DLD1 (cell line): ENCODE measurements around the gene TMEM178B.
"Not testable (repeated sequence)": the region's sequence is repeated elsewhere in the genome, so short reads cannot be mapped to it uniquely, and the experiment has no call there.

Source experiments
- in situ Hi-C: cut with HindIII; loops from 2 replicates; pipeline ENCODE4 v1.10.0; 2017; ENCODE audit warnings: low sequenced_read_pairs

TMEM178B gene

DNA sequence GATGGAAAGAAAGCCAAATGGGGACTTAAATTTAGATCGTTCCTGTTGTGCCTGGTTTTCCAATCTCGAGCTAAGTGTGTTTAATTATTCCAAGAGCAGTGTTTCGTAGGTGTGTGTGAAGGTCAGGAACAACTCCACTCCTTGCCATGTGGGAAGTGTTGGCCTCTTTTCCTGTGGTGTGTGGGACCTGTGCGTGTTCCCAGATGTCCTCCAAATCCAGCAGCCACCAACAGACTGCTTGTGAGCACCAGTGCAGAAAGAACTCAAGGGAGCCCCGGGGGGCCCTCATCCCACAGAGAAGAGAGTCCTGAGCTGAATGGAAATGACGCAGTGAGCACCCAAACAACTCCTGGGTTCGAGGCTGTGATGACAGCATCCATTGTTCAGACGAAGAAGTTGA lies 227.7 kb downstream of the TMEM178B start:
- in situ Hi-C loops: no loop called here

DNA sequence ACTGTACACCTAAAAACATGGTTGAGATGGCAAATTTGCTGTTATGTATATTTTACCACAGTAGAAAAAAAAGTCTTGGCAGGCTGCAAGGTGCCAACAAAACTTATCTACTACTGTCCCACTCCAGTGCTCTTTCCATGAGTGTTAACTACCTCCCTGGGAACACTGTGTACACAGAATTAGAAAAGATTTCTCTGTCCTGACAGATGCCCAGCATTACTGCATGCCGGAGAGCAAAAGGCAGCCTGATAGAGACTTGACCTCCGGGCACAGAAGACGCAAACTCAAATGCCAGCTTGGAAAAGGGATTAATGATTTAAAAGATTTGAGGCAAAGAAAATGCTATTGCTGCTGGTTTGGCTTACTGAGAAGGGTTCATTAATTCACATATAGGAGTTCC lies 228.8 kb downstream of the TMEM178B start:
- in situ Hi-C loops: no loop called here

DNA sequence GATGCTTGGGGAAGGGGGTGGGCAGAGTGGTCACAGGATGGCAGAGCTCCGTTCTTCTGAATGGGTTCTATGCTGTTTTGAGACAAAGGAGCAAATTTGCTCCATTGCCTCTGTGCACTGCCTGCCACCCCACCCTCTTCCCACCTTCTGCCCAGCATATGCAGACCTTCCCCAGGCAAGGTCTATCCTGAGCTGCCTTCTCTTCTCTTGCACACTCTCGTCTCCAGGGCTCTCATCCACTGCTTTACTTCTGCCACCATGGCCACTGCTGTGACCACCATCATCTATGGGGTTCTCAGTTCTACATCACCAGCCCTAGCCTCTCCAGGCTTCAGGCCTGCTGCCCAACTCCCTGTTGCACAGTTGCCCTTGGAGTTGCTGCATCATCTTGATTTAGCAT lies 230.4 kb downstream of the TMEM178B start:
- in situ Hi-C loops: no loop called here

DNA sequence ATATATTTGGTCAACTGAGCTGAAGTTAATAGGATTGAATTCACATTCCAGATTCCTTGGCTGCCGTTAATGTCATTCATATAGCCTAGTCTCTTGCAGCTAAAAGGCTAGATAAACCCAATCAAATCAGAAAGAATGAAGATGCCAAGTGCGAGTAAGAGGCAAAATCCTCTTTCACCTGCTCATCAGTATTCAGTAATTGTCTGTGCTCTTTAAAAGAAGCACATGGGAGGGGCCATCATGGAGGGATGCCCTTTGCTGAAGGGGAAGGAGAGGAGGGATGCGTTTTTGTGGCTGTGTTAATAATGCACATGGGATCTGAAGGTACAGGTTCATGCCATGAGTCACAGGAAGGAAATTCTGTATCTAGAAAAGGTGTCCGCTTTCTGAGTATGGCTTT lies 232.2 kb downstream of the TMEM178B start:
- in situ Hi-C loops: no loop called here

DNA sequence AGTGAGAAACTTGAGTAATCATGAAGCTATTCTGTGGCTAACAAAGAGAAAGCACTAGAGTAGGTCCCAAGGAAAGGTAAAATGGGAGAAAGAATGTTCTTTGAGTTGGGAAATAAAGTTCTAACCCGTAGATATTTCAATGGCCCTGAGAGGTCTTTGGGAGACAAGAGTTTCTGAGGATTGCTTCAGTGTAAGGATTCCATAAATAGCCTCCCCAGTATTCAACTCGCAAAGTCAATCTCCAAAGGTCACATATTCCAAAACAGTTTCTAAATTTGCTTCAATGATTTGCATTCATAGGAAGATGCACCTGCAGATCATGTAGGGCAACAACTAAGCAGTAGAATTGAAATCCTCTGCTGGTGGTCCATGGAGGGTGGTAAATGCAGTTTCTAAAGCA lies 238.5 kb downstream of the TMEM178B start:
- in situ Hi-C loops: no loop called here

DNA sequence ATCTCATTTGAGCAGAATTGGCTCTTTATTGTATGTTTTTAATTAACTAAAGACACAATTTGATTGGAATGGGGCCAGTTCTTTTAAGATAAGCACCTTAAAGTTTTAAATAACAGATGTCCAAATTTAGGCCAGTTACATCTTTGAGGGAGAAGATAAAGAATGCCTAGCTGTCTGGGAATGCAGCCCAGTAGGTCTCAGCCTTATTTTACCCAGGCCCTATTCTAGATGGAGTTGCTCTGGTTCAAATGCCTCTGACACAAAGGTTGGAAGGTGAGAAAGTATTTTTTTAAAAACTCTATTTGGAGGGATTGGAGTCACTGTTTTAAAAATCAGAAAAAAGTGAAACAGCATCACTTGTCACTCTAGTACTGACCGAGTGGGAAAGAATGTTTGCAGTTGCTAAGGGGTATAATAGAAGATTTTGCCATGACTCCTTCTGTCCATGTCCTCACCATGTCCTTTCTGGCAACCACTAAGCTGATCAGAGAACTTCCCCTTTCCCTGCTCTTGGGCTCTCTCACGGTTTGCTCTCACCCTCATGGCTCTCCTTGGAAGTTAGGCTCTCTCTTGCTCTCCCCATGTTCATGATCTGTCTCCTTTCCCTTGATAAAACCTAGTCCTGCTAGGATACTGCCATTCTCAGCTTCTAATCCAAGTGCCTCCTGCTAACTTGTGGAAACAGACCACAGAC lies 239.1 kb downstream of the TMEM178B start:
- in situ Hi-C loops: no loop called here

DNA sequence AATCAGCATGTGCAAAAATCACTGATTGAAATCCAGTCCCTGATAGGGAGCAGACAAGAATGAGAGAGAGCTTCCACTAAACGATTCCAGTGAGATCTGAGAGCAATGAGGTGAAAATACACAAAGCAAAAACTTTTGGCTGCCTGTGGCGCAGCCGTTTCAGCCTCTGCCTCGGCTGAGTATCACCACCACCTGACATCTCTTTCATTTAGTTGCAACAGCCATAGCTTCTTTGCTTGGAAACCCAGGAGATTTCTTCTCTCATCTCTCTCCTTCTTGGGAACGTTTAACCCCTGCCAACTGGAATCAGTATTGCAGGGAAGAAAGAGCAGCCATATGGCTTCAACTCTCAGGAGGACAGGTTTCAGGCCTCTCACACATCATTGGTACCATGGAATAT lies 240.0 kb downstream of the TMEM178B start:
- in situ Hi-C loops: no loop called here

DNA sequence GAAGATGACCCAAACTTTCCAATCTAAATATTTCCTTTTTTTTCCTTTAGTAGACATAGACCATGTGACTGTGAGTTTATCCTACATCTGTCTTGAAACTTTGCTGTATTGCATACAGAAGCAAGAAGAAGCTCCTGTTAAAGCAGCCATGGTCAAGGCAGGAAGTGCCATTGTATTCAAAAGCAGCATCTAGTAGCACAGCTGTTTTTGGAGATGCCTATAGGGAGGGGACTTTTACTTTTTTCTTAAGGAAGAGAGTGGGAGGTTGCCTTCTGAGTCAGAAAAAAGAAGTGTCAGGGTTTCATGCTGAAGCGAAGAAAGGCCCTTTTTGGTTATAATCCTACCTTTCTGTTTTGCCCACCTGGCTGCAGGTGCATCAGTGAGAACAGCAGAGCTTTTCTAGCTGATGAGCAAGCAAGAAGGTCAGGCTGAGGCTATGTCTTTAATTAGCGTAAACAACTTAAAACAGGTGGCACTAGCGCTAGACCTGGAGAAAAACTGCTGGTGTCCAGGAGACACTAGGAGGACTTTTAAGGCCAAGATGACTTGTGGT lies 243.2 kb downstream of the TMEM178B start:
- in situ Hi-C loops: no loop called here

DNA sequence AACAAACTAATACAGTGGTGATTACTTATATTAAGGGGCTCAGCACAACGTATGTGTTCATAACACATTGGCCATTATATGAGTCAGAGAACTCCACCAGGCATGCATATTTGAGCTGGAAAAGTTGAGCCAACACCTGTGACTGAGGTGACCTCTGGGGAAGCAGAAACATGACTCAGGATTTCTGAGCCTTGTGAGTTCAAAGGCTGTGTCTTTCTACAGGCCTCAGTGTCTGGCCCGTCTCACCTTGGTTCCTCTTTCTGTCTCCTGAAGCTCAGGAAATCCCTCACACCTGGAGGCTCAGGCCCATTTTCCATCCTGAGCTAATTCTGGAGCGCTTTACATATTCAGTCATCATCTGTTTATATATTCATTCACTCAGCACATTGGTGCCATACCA lies 246.4 kb downstream of the TMEM178B start:
- in situ Hi-C loops: no loop called here

DNA sequence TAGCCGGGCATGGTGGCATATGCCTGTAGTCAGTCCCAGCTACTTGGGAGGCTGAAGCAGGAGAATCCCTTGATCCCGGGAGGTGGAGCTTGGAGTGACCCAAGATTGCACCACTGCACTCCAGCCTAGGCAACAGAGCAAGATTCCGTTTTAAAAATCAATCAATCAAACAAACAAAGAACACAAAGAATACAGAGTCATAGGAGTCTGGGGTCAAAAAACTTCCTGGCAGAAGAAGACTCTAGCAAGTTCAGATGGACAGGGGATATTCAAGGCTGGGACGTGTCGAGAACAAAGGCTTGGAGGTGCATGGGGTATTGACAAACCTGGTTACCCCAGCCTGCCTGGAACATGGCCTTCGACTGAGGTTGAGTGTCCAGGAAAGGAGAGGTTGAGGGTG lies 248.5 kb downstream of the TMEM178B start:
- in situ Hi-C loops: no loop called here

DNA sequence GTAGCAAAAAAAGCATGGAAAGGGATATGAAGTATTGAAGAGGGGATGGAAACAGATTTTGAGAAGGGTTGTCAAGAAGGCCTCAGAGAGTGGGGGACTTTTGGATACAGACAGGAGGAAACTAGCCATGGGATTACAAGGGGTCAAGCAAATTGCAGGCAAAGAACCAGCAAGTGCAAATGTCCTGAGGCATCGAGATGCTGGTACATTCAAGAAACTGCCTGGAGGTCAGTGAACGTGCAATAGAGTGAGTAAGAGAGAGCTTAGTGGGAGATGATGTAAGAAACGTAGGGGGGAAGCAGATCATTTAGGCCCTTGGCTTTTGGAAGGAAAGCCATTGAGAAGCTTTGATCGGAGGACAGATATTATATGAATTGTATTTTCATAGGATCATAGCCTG lies 250.0 kb downstream of the TMEM178B start:
- in situ Hi-C loops: no loop called here

DNA sequence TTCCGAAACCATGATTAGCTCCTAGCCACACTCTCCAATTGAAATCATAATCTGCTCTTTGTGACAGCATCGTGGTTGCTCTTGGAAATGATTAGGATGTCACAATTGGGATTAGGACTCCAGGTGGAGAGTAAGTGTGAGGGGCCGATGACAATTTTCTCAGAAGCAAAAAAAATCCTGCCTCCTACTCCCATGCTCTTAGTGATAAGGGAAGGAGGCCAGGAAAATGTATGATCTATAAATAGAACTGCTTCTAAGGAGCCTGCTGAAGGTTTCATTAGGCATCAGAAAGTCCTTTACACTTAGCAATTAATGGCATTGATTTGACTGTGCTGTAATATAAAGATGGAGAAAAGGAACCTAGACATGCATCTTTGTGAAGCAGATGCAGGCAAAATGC lies 251.0 kb downstream of the TMEM178B start:
- in situ Hi-C loops: no loop called here

DNA sequence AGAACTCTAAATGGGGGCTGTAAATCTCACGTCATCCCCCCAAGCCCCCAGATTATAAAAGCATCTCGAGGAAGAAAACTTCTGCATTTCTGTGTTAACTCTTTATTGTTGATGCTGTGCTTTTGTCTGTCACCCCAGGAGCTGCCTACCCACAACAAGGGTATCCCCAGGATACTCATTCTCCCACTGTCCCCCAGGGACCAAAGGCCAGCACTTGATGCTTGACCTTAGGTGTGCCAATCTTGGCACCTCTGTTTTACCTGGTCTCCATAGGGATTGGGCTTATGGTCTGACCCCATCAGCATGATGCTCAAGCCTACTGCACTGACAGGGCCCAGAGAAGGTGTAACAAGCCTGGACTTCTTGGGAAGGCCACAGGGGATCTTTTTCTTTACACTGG lies 251.4 kb downstream of the TMEM178B start:
- in situ Hi-C loops: no loop called here

DNA sequence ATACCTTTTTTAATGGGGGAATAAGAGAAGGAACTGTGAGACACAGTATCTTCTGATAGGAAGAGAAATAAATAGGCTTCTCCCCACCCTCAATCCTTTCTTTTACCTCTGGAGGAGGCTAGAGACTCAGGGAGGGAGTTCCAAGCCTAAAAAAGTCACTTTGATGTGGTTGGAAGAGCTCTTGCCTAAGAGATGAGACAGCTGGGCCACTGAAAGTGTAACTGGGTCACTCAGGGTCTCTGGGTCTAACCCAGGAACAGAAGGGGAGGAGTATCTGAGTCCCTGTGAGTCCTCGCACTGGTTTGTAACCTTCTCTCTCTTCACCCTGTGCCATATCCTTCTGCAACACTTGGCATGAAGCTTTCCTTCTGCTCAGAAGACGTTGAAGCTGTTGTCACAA lies 254.4 kb downstream of the TMEM178B start:
- in situ Hi-C loops: no loop called here

DNA sequence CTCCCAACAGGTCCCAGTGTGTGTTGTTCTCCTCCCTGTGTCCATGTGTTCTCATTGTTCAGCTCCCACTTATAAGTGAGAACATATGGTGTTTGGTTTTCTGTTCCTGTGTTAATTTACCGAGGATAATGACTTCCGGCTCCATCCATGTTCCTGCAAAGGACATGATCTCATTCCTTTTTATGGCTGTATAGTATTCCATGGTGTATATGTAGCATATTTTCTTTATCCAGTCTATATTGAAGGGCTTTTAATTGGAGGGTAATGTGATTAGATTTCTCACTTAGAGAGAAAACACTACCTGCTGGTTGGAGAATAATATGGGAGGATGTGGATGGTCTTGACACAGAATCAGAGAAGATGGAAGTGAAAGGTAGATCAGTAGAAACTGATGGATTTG lies 256.4 kb downstream of the TMEM178B start:
- in situ Hi-C loops: not testable (repeated sequence)

DNA sequence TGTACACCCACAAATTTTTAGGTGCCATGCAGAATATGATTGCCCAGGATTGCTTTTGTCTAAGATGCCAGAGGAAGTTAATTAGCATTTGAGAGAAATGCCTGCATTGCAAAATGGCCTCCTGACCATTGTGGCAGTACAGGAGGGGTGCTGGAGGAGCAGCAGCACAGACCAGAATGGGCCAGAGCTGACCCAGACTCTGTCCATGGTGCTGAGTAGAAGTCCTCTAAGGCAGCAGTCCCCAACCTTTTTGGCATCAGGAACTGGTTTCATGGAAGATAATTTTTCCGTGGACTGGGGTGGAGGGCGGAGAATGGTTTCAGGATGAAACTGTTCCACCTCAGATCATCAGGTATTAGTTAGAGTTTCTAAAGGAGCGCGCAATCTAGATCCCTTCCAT lies 259.6 kb downstream of the TMEM178B start:
- in situ Hi-C loops: no loop called here

DNA sequence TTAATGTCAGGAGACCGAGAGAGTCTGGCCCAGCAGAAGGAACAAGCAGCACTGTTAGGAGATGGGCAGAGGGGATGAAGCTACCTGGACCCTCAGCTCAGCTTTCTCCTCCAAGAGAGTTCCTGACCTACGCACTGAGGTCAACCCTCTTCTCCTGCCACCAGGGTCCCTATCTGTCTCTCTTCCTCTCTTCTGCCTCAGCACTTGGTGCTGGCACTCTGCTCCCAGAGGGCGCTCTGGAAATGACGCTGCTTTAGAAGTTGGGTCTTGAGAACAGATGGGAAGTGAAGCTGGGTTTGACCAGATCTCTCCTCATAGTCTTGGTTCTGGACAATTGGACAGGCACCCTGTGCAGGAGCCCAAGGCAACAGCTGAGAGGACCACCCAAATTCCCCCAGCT lies 261.3 kb downstream of the TMEM178B start:
- in situ Hi-C loops: no loop called here

DNA sequence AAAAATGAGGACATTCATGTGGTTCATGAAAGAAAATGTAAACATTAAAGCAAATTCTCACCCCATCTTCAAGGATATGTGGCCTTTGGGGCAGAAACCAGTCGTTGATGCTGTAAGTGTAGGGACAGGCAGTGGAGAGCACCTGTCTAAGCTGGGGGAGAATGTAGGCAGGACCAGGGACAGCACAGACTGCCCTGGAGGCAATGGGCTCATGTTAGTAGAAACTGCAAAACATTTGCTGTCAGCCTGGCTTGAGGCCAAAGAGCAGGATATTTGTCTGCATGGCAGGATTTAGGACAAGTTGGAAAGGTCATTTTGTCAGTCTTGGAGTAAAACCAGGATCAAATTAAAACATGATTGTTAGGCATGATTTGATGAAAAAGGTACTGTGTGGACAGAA lies 265.7 kb downstream of the TMEM178B start:
- in situ Hi-C loops: no loop called here

DNA sequence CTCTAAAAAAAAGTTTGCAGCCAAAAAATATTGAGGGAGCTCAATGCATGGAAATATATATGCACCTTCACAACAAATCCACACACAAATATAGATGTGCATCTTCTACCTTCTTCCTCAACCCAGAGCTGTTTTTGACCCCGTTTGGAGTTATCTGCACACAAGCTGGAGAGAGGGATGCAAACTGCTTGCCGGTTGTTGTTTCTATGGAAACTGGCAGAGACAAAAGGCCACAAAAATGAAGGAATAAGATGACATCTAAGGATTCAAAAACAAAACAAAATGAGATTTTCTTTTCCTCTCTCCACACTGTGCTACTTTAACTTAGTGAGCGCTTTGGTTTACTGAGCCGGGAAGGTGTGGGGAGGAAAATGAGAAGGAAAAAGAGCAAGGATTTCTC lies 267.1 kb downstream of the TMEM178B start:
- in situ Hi-C loops: no loop called here

DNA sequence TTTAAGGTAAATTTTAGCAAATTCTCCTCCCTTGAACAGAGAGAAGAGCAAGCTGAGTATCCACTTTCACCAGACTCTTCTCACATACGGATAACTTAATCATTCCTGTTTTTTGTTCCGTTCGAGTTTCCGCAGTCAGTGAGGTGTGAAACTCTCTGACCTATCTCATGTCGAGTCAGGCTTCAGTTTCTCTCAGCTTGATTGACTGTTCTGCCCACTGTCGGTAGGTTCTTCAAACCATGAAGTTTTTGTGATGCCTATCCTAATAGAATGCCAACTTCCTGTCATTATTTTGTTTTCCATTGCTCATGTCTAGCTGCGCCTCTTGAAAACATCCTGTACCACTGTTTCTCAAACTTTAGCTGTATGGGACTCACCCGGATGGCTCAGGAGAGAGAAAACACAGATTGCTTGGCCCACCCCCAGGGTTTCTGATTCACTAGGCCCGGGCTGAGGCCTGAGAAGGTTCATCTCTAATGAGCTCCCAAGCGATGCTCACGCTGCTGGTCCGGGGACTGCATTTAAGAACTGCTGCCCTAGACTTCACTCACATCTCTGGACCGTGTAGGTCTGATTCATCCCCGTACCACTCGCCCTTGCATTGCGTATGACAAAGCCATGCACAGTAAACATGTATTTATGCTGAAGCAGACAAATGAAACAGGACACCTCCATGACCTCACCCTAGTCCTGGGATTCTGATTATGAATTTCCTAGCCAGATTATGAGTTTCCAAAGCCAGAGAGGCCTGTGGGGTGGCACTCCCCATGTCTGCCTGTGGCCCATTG lies 269.0 kb downstream of the TMEM178B start:
- in situ Hi-C loops: no loop called here

DNA sequence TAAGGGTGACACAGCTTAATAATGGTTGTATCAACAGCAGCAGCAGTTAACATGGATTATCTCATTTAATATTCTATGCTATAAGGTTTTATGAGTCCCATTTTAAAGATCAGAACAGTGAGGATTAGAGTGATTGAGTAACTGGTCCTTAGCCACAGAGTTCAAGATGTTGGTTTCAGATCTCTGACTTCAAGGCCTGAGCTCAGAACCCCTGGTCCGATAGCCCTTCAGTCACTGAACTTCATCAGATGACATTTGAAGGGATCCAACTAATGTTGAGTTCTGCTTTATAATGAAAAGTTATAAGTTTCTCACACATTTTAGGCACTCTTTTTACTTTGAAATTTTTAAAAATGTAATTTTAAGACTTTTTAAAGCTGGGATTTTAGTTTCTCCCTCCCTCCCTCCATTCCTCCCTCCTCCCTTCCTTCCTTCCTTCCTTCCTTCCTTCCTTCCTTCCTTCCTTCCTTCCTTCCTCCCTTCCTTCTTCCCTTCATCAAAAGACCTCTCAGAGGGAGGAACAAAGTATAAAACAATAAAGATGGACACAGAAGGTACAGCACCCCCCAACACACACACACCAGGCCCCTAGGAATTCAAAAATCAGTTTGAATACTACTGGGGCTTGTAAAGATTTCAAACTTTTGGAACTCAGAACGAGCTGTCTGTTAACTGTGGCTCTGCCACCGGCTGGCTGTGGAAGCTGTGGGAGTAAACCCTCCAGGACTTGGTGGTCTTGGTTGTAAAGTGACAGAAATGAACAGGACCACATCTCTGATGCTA lies 270.5 kb downstream of the TMEM178B start:
- in situ Hi-C loops: no loop called here

DNA sequence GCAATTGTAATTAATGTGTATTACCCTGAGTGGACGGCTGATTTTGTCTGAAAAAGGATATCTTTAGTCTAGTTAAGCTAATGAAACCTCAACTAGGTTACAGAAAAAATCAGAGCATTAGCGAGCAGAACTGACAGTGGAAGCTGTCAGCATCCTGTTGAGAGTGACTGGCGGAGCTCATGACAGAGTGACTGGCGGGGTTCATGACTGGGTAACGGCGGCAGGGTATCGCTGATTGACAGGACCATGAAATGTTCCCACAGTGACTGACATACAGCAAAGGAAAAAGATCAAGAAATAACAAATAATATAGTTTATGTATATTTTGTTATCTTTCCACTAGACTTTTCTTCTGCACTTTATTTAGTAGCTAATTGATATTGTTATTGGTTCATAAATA lies 274.9 kb downstream of the TMEM178B start:
- in situ Hi-C loops: no loop called here
